SU-DHL-6 (cell line): Measurements from ENCODE around the gene KRTAP2-1.
"Not testable (repeated sequence)": the region's sequence is repeated elsewhere in the genome, so short reads cannot be mapped to it uniquely, and the experiment has no call there.

Experiments
- H2AFZ ChIP-seq: fragments of 200-600 bp; sonication (generic); 2 replicates; pipeline ENCODE4 v1.6.1; 2014; ENCODE audit warnings: low read depth, mild to moderate bottlenecking, moderate library complexity, mixed read lengths, antibody characterized with exemption, low read length; ENCODE audit not compliant: severe bottlenecking
- H3F3A ChIP-seq: fragments of 200-600 bp; shearing (Covaris generic); 2 replicates; pipeline ENCODE4 v1.6.0; 2016; ENCODE audit warnings: antibody characterized with exemption, mild to moderate bottlenecking; ENCODE audit not compliant: insufficient read depth
- H3K27ac ChIP-seq: fragments of 200-600 bp; sonication (generic); 2 replicates; pipeline ENCODE4 v1.5.1; 2016; ENCODE audit warnings: low read depth, mild to moderate bottlenecking, low read length, moderate library complexity, mixed read lengths
- H3K27me3 ChIP-seq: fragments of 200-600 bp; sonication (generic), shearing (Covaris generic); 2 replicates; pipeline ENCODE4 v1.6.0; 2014; ENCODE audit warnings: mild to moderate bottlenecking, low read length
- H3K36me3 ChIP-seq: fragments of 200-600 bp; sonication (generic); 2 replicates; pipeline ENCODE4 v1.6.1; 2014; ENCODE audit warnings: mild to moderate bottlenecking, low read length, mixed read lengths
- H3K4me2 ChIP-seq: fragments of 300-600, 200-600 bp; shearing (Covaris generic), sonication (generic); 2 replicates; pipeline ENCODE4 v1.6.0; 2014; ENCODE audit warnings: low read length, low read depth, mild to moderate bottlenecking; ENCODE audit not compliant: poor library complexity, severe bottlenecking
- H3K4me3 ChIP-seq: fragments of 200-600 bp; sonication (generic); 2 replicates; pipeline ENCODE4 v1.5.1; 2014; ENCODE audit warnings: antibody characterized with exemption, low read length, mild to moderate bottlenecking, mixed read lengths; ENCODE audit not compliant: insufficient read depth, poor library complexity, severe bottlenecking
- H3K79me2 ChIP-seq: fragments of 200-600 bp; sonication (generic); 2 replicates; pipeline ENCODE4 v1.6.1; 2014; ENCODE audit warnings: mild to moderate bottlenecking, low read length, moderate library complexity; ENCODE audit not compliant: insufficient read depth
- H3K9ac ChIP-seq: fragments of 200-600 bp; sonication (generic); 2 replicates; pipeline ENCODE4 v1.7.0; 2014; ENCODE audit warnings: mild to moderate bottlenecking, low read length
- H3K9me2 ChIP-seq: fragments of 200-600 bp; sonication (generic); replicated peaks from 2 replicates; pipeline ENCODE4 v1.6.1; 2014; ENCODE audit warnings: low read length; ENCODE audit not compliant: insufficient read depth
- H3K9me3 ChIP-seq: fragments of 200-600 bp; sonication (generic); 2 replicates; pipeline ENCODE4 v1.6.1; 2014; ENCODE audit warnings: low read length, mixed read lengths; ENCODE audit not compliant: insufficient read depth
- H4K20me1 ChIP-seq: fragments of 200-600 bp; sonication (generic); 2 replicates; pipeline ENCODE4 v1.6.1; 2014; ENCODE audit warnings: low read depth, mild to moderate bottlenecking, antibody characterized with exemption, low read length, moderate library complexity, mixed read lengths
- EZH2phosphoT487 ChIP-seq: fragments of 200-600 bp; sonication (generic), shearing (Covaris generic); conservative IDR thresholded peaks from 2 replicates; pipeline ENCODE4 v1.6.1; 2018; ENCODE audit warnings: mild to moderate bottlenecking, antibody characterized with exemption, low read length, moderate library complexity, mixed read lengths
- TF ChIP-seq, protein P1 (sequence below): fragments of 200-600 bp; sonication (generic); IDR thresholded peaks from one replicate; pipeline ENCODE4 v1.5.1; 2017; ENCODE audit warnings: antibody characterized with exemption, mild to moderate bottlenecking, low read length, moderate library complexity; ENCODE audit not compliant: insufficient read depth, poor library complexity, severe bottlenecking

KRTAP2-1 gene

DNA sequence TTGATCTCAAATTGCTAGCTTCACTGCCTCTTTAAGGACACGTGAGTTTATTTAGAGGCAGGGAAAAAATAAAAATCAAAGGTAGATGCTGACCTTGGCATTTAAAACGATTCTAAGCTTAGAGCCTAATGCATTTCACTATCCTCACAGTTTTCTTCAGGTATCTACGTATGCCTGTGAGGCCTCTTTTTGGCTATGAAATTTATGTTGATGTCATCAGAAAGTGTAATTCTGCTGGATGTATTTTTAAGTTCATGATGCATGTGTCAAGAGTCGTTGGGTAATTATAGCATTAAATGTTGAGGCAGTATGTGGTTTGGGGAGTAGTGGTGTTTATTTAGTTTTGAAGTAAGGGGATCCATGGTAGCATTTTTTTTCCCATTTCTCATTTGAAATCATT lies 43.2 kb downstream of the KRTAP2-1 start:
- H3K9me2 ChIP-seq = no peaks in the 10 kb centered on the region
- H3K9ac ChIP-seq = no peak overlapping the region
- no peaks in the 10 kb centered on the region for H3K27me3 ChIP-seq
- no peak overlapping the region for H3K4me2 ChIP-seq
- H3K4me3 ChIP-seq = no peak overlapping the region
- H3K27ac ChIP-seq = no peak overlapping the region
- H3F3A ChIP-seq = no peaks in the 10 kb centered on the region
- no peak overlapping the region for H2AFZ ChIP-seq
- no peaks in the 10 kb centered on the region for H4K20me1 ChIP-seq
- no peaks in the 10 kb centered on the region for H3K36me3 ChIP-seq
- no peaks in the 10 kb centered on the region for H3K79me2 ChIP-seq
- no peak for TF ChIP-seq EZH2phosphoT487
- TF ChIP-seq, protein P1, sequence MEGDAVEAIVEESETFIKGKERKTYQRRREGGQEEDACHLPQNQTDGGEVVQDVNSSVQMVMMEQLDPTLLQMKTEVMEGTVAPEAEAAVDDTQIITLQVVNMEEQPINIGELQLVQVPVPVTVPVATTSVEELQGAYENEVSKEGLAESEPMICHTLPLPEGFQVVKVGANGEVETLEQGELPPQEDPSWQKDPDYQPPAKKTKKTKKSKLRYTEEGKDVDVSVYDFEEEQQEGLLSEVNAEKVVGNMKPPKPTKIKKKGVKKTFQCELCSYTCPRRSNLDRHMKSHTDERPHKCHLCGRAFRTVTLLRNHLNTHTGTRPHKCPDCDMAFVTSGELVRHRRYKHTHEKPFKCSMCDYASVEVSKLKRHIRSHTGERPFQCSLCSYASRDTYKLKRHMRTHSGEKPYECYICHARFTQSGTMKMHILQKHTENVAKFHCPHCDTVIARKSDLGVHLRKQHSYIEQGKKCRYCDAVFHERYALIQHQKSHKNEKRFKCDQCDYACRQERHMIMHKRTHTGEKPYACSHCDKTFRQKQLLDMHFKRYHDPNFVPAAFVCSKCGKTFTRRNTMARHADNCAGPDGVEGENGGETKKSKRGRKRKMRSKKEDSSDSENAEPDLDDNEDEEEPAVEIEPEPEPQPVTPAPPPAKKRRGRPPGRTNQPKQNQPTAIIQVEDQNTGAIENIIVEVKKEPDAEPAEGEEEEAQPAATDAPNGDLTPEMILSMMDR = no peak
- no peaks in the 10 kb centered on the region for H3K9me3 ChIP-seq

DNA sequence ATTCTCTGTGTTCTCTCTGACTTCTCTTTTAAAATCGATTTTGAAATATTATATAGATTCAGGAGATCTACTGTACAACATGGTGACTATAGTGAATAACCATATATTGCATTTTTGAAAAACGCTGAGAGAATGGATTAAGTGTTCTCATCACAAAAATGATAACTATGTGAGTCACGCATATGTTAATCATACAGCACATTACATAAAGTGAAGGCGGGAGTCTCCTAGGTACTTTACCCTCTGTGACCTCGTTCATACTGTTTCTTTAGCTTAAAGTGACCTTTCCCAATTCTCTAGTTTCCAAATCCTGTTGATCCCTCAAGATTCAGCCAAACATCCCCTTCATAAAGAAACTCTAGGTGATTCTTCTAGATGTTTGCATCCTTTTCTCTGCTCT lies 44.3 kb downstream of the KRTAP2-1 start:
- H2AFZ ChIP-seq = no peak overlapping the region
- no peak overlapping the region for H3K4me3 ChIP-seq
- H3K9ac ChIP-seq = no peak overlapping the region
- no peak overlapping the region for H3K27ac ChIP-seq
- H3K79me2 ChIP-seq = no peaks in the 10 kb centered on the region
- no peaks in the 10 kb centered on the region for H3F3A ChIP-seq
- no peaks in the 10 kb centered on the region for H3K9me3 ChIP-seq
- no peaks in the 10 kb centered on the region for H3K9me2 ChIP-seq
- no peaks in the 10 kb centered on the region for H3K36me3 ChIP-seq
- H4K20me1 ChIP-seq = no peaks in the 10 kb centered on the region
- TF ChIP-seq, protein P1 = no peak
- TF ChIP-seq EZH2phosphoT487 = no peak
- H3K4me2 ChIP-seq = no peak overlapping the region
- H3K27me3 ChIP-seq = no peaks in the 10 kb centered on the region

DNA sequence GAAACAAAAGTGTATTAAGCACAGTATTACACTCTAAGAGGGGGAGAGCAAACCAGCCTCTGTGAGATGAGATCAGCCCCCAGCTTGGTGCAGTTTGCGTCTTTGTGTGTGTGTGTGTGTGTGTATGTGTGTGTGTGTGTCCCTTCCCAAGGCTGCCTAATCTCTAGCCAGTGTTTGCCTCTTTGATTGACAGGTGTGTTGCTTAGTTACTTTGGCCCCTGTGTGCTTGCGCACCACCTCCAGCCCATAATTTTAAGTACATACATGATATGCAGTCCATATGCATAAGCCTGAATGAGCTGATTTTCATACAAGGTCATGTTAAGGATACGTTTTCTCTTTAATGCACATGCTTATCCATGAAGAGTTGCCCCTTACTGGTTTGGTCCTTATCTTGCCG lies 45.3 kb downstream of the KRTAP2-1 start:
- Histone ChIP-seq H4K20me1 (no peaks in the 10 kb centered on the region), H3K4me3 (no peak overlapping the region), H3K9ac (no peak overlapping the region), H3K79me2 (no peaks in the 10 kb centered on the region), H3K9me2 (no peaks in the 10 kb centered on the region), H3K27ac (no peak overlapping the region), H3K36me3 (no peaks in the 10 kb centered on the region), H3K9me3 (no peaks in the 10 kb centered on the region), H3K27me3 (no peaks in the 10 kb centered on the region), H3K4me2 (no peak overlapping the region), H2AFZ (no peak overlapping the region), H3F3A (no peaks in the 10 kb centered on the region)
- TF ChIP-seq, protein P1 = no peak
- TF ChIP-seq EZH2phosphoT487 = no peak

DNA sequence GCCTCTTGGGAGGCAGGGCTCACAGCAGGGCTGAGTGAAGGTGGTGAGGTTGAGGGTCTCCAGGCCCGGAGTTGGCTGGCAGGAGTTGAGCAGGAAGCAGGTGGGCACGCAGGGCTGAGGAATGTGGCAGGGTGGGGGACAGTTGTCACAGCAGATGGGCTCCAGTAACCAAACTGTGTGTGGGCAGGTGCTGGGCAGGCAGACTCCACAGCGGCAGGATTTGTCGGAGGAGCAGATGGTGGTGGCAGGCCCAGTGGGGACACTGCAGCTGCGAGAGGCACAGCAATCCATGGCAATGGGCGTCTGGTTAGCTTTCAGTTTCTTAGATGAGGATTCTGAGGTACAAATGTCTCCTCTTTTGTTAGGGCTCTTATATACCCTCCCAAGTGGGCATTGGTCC lies 47.6 kb downstream of the KRTAP2-1 start, which contains the start of gene KRTAP3-2:
TSS of gene KRTAP3-2 (minus strand) at position 344 of the 400 bp plus-strand sequence. CDS start at position 291, 53 bp downstream.
- not testable (repeated sequence) for H4K20me1 ChIP-seq, H3K9me3 ChIP-seq, H3K36me3 ChIP-seq, H3K4me2 ChIP-seq, H3K79me2 ChIP-seq, H2AFZ ChIP-seq, H3K27me3 ChIP-seq, H3K4me3 ChIP-seq, H3F3A ChIP-seq, H3K9ac ChIP-seq, H3K27ac ChIP-seq, H3K9me2 ChIP-seq
